Stimulated activated CD8-positive, alpha-beta memory T cell treated with anti-CD3 and anti-CD28 coated beads, Interleukin-7, amount 100 ng/mL, for 24 hours (primary cell): Measurements from ENCODE around the gene AMMECR1.

Source experiments
- DNase-seq: peaks from one replicate; pipeline ENCODE4 v3.0.0-alpha.2; 2020; ENCODE audit warnings: low read depth

AMMECR1 gene

GRCh38 chrX:110211340-110211739, 106.5 kb downstream of the AMMECR1 start:
- DNase-seq: no peak

- no peak for DNase-seq
Observed at GRCh38 chrX:110210417-110211139, 107.3 kb downstream of the AMMECR1 start.

- DNase-seq: no peak
Observed at GRCh38 chrX:110208092-110208491, 109.8 kb downstream of the AMMECR1 start.

GRCh38 chrX:110204986-110205385, 112.9 kb downstream of the AMMECR1 start:
- no peak for DNase-seq

- no peak for DNase-seq
Observed at GRCh38 chrX:110201799-110202198, 116.1 kb downstream of the AMMECR1 start.

- no peak for DNase-seq
Observed at GRCh38 chrX:110194977-110195376, 122.9 kb downstream of the AMMECR1 start.

GRCh38 chrX:110192516-110192915, 125.4 kb downstream of the AMMECR1 start:
- DNase-seq: no peak

GRCh38 chrX:110188701-110189558, 129.0 kb downstream of the AMMECR1 start:
- DNase-seq: no peak

GRCh38 chrX:110183314-110183713, 134.6 kb downstream of the AMMECR1 start:
- DNase-seq: no peak

GRCh38 chrX:110182865-110183264, 135.0 kb downstream of the AMMECR1 start:
- no peak for DNase-seq

- DNase-seq: no peak
Observed at GRCh38 chrX:110182362-110182761, 135.5 kb downstream of the AMMECR1 start.

GRCh38 chrX:110181459-110182137, 136.3 kb downstream of the AMMECR1 start:
- no peak for DNase-seq

- no peak for DNase-seq
Observed at GRCh38 chrX:110180928-110181310, 137.0 kb downstream of the AMMECR1 start.

- DNase-seq: no peak
Observed at GRCh38 chrX:110180176-110180927, 137.5 kb downstream of the AMMECR1 start.

- DNase-seq: no peak
Observed at GRCh38 chrX:110178179-110178865, 139.6 kb downstream of the AMMECR1 start.

GRCh38 chrX:110175696-110176095, 142.2 kb downstream of the AMMECR1 start:
- DNase-seq: no peak

- no peak for DNase-seq
Observed at GRCh38 chrX:110175146-110175545, 142.7 kb downstream of the AMMECR1 start.

- DNase-seq: no peak
Observed at GRCh38 chrX:110173192-110174175, 144.4 kb downstream of the AMMECR1 start.

GRCh38 chrX:110172215-110172614, 145.7 kb downstream of the AMMECR1 start:
- DNase-seq: no peak

GRCh38 chrX:110171442-110171841, 146.4 kb downstream of the AMMECR1 start:
- no peak for DNase-seq
